ENCODE data around the gene ABCA2. TPM values are rescaled to one million over a fixed set of nuclear protein-coding genes. Genes with fewer than 3 reads are reported as not detected.

Gene ABCA2
- total RNA-seq, 1 experiment from 2014 or later, result 22.4 TPM

DNA sequence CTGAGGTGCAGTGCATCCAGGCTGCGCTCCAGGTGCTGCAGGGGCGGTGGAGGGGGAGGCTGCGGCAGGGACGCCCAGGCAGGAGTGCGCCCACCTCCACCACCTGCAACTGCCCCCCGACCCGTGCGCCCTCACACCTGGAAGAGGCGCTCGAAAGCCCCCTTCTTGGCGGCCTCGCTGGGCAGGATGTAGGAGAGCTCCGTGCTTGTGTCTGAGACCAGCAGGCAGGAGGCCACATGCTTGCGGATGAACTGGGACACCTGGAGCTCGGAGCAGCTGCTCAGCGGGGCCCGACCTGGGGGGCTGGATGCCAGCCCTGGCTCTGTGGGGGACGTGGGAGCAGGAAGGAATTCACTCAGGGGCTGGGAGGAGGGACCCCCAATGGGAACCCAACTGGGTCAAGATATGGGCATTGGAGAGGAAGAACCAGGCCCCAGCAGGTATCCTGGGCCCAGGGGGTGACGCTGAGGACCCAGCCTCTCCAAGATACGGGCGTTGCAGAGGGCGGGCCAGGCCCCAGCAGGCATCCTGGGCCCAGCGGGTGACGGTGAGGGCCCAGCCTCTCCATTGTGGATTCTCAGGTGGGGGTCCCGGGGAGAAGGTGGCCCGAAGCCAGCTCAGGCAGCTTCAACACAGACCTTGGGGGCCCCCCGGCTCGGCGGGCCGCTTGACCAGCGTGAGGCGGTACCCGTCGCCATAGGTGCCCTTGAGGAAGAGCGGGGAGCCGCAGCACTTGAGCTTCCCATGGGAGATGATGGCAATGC, 13.1 kb downstream of the ABCA2 start:
- Histone ChIP-seq H3K4ac (ENCODE audit: low read depth, low read length) (no peak overlapping the region), H3K4me2 (ENCODE audit: insufficient read depth, insufficient read length, low read length) (no peak overlapping the region), H2BK20ac (ENCODE audit: low read depth, low read length, poor library complexity, severe bottlenecking) (no peak overlapping the region), H3K14ac (ENCODE audit: insufficient read depth, low read length) (no peak overlapping the region), H3K56ac (ENCODE audit: insufficient read length, low read depth, low read length) (no peak overlapping the region), H2AFZ (ENCODE audit: low read length) (no peak overlapping the region), H2AK5ac (ENCODE audit: insufficient read length, low read length) (no peak overlapping the region), H4K91ac (ENCODE audit: insufficient read length, low read depth, low read length) (no peak overlapping the region), H2BK12ac (ENCODE audit: insufficient read length, low read depth, low read length) (no peak overlapping the region), H3K79me1 (ENCODE audit: insufficient read depth, low read depth, low read length, poor library complexity, severe bottlenecking) (no peaks in the 10 kb centered on the region), H3K27me3 (ENCODE audit: insufficient read depth, low read length) (no peaks in the 10 kb centered on the region), H3K18ac (ENCODE audit: insufficient read length, low read depth, low read length) (no peak overlapping the region), H3K23ac (ENCODE audit: insufficient read length, low read depth, low read length) (no peak overlapping the region), H3K9ac (ENCODE audit: extremely low read depth, insufficient read length, low read length) (no peak overlapping the region), H4K8ac (replicated peaks; ENCODE audit: insufficient read length, low read depth, low read length) (no peak overlapping the region), H4K5ac (ENCODE audit: insufficient read length, low read depth, low read length) (no peak overlapping the region), H3K27ac (ENCODE audit: insufficient read length, low read depth, low read length) (no peak overlapping the region), H2BK120ac (ENCODE audit: low read depth, low read length, poor library complexity, severe bottlenecking) (no peak overlapping the region), H3K4me1 (ENCODE audit: insufficient read depth, low read length) (no peaks in the 10 kb centered on the region), H3K23me2 (ENCODE audit: insufficient read length, low read depth, low read length, poor library complexity, severe bottlenecking) (no peaks in the 10 kb centered on the region), H3K9me3 (ENCODE audit: control insufficient read depth, low read depth, low read length) (no peaks in the 10 kb centered on the region), H3K79me2 (ENCODE audit: insufficient read depth, low read length) (no peaks in the 10 kb centered on the region), H4K20me1 (ENCODE audit: control insufficient read depth, insufficient read depth, insufficient read length) (peaks cover 2% of the 10 kb centered on the region), H3T11ph (ENCODE audit: low read length) (no peak overlapping the region), H2BK15ac (ENCODE audit: low read depth, low read length) (no peak overlapping the region), H2BK5ac (ENCODE audit: insufficient read length, low read length) (no peak overlapping the region)
- H3K4me3 Mint-ChIP-seq, result no peak overlapping the region
- no peaks in the 10 kb centered on the region for H3K9me3 Mint-ChIP-seq
- H3K27me3 Mint-ChIP-seq (ENCODE audit: low read depth), result no peaks in the 10 kb centered on the region; the same call in 1 of the 2 replicates
- no CpG with 5 or more reads among the region's 36 CpGs for WGBS (ENCODE audit: extremely low coverage, insufficient read length, low lambda C conversion rate)
- H3K27ac Mint-ChIP-seq, result no peak overlapping the region
- TF ChIP-seq, protein P1, sequence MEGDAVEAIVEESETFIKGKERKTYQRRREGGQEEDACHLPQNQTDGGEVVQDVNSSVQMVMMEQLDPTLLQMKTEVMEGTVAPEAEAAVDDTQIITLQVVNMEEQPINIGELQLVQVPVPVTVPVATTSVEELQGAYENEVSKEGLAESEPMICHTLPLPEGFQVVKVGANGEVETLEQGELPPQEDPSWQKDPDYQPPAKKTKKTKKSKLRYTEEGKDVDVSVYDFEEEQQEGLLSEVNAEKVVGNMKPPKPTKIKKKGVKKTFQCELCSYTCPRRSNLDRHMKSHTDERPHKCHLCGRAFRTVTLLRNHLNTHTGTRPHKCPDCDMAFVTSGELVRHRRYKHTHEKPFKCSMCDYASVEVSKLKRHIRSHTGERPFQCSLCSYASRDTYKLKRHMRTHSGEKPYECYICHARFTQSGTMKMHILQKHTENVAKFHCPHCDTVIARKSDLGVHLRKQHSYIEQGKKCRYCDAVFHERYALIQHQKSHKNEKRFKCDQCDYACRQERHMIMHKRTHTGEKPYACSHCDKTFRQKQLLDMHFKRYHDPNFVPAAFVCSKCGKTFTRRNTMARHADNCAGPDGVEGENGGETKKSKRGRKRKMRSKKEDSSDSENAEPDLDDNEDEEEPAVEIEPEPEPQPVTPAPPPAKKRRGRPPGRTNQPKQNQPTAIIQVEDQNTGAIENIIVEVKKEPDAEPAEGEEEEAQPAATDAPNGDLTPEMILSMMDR (conservative IDR thresholded peaks at IDR 0.05), result no peak
- no peak for DNase-seq
- H3K4me1 Mint-ChIP-seq, result no peaks in the 10 kb centered on the region; a peak in 1 of 4 replicates
- peaks cover 4 to 13% (median 8%) of the 10 kb centered on the region in 3 experiments; a peak in 5 of 7 replicates for H3K36me3 Mint-ChIP-seq (ENCODE audit: insufficient read depth in 1 of 3, low read depth in 3 of 3)

Data from H9 (cell line).